Hematopoietic multipotent progenitor cell treated with erythropoietin and hydrocortisone succinate and interleukin-3 and kit ligand, for 4 days (in vitro differentiated cells): Measurements from ENCODE around the gene NAP1L1.

Experiments used
- DNase-seq: peaks from one replicate; pipeline ENCODE4 v3.0.0-alpha.2; 2015

Gene NAP1L1

GRCh38 chr12:76083246-76083903 lies 1.1 kb downstream of the NAP1L1 start:
- no peak for DNase-seq

GRCh38 chr12:76081909-76082308 lies 2.6 kb downstream of the NAP1L1 start:
- no peak for DNase-seq

DNA sequence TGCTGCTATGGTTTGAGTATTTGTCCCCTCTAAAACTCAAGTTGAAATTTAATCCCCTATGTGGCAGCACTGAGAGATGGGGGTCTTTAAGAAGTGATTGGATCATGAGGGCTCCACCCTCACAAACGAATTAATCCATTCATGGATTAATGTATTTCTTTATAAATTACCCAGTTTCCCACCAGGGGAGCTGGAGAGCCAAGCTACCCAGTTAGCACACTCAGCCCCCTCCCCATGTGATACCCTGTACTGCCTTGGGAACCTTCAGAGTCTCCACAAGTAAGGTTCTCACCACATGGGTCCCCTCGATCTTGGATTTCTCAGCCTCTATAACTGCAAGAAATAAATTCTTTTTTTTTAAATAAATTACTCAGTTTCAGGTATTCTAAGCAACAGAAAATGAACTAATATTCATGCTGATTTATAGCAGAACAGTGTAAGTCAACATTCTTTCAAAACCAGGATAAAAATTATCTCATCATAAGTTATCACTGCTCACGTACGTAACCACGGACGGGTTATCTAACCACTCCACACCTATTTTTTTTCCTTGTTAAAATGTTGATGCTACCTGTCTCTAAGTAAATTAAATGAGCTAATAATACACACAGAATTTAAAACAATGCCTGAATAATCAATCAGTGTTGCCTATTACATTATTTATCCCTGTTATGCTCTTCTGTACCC lies 3.6 kb downstream of the NAP1L1 start:
- DNase-seq: peak; percentile 53

DNA sequence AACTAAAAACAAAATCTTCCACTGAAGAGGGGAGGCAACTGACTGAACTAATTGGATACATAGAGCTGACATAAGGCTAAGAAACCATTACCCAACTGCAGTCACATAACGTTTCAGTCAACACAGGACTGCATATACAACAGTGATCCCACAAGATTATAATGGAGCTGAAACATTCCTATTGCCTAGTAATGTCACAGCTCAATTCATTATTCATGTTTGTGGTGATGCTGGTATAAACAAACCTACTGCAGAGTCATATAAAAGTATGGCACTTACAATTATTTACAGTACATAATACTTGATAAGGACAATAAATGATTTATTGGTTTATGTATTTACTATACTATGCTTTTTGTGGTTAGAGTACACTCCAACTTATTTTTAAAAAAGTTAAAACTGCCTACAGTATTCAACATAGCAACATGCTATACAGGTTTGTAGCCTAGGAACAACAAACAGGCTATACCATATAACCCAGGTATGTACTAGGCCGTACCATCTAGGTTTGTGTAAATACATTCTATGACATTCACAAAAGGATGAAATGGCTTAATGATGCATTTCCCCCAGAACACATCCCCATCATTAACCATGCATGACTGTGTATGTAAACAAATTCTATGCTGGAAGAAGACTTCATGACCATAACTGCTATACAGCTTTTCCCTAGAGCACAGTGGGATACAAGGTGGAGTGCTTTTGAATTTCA lies 4.3 kb downstream of the NAP1L1 start:
- DNase-seq: no peak

DNA sequence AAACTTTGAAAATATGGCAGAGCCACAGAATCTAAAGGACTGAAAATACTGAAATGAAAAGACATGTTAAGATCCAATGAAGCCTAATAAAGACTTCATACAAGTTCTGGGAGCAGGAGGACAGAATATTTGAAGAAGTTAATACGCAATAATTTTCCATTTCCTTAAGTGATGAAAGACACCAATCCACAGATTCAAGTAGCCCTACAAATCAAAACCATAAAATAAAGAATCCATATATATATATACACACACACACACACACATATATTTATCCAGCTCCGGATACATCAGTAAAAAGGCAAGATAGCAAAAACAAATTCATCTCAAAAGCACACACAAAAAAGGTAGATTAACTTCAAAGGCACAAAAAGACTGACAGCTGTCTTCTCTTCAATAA lies 5.7 kb downstream of the NAP1L1 start:
- no peak for DNase-seq

DNA sequence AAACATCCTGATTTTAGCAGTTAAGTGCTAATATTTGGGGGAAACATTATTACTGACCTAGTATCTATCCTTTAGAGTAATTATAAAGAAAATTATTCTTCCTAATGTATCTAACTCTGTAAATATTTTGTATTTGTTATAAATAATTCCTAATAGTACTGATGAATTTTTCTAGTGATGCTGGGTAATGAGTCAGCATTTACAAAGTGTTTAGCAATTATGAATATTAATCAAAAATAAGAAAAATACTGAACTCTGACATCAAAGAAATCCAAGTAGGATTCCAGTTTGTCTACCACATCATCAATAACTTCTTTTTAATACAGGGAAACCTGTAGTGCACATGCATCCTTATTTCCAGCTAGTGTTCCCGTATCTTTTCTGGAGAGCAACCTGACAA lies 9.0 kb downstream of the NAP1L1 start:
- no peak for DNase-seq

DNA sequence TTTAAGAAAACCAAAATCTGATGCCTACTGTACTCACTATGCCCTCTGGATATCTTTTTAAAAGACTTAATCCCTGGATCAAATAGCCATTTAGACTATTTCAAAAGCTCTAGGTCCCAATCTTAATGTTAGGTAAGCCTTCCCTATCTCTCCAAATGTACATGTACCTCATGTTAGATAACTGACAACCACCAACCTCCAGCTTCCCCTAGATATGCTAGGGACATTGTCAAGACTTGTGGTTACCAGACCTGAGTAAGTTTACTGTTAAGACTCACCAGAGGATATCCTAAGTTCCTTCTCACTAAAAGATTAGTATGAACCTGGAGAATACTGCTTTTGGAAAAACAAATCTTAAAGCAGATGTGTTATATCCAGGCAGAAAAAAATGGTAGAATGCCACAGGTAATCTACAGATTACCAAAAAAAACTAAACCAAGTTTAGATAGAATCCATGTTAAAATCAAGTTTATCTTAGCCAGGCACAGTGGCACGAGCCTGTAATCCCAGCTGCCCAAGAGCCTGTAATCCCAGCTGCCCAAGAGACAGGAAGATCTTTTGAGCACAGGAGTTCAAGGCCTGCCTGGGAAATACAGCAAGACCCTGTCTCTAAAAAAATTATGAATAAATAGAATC lies 9.7 kb downstream of the NAP1L1 start:
- DNase-seq: peak; percentile 79

DNA sequence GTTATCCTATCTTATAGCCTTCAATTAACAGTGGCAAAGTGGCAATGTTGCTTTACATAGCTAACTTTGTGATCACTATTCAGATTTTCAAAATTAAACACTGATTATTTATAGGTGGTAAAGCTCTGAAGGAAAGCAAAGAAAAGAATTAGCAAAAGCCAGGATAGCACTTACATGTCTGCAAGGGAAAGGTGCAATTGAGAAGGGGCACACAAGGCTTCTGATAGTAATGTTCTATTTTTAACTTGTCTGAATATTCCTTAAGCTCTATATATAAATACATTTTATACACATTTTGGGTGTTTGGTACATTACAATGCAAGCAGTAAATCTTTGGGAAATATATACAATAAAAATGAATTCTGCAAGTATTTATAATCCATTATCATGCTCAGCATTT lies 10.9 kb downstream of the NAP1L1 start:
- no peak for DNase-seq

DNA sequence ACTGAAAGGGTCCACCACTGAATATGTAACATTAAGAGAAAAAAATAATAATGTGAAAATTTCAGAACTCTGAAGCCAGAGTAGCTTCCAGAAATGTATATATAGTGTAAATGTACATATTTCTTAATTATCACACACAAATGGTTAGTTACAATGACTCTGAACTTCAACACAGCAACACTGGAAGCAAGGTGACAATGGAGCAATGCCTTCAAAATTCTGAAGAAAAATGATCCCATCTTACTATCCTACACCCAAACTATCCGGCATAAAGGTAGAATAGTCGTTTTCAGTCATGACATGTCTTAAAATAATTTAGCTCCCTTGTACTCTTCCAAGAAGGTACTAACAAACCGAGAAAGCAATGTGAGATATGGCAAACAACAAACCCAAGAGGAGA lies 11.9 kb downstream of the NAP1L1 start:
- DNase-seq: no peak

DNA sequence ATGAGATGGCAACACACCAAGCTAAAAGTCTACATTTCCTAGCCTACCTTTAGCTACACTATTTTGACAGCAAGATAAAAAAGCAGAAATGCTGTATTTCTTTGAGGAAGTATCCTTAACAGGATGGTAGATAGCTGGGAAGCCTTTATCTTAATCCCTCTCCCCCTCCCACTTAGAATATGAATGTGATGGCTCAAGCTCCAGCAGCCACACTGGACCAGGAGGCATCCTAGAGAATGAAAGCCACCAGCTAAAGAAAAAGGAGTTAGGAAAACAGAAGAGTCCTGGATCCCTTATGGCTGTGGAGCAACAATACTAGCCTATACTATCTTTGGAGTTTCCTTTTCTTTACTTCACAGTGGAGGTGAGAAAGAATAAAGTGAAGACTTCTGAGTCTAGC lies 15.1 kb downstream of the NAP1L1 start:
- peak; percentile 13 for DNase-seq

DNA sequence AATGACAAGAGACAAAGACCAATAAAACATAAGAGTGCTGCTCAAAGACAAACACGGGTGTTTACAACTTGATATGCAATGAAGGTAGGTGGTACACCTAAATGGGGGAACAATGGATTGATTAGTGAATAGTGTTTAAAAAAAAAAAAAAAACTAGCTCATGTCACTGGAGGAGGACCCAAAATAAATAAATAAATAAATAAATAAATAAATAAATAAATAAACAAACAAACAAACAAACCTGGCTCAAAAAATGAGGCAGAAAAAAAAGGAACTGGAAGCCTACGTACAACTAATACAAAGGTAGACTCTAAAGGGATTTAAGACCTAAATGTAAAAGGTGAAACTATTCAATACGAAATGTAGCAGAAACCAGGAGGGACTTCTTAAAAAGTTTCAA lies 18.6 kb downstream of the NAP1L1 start:
- DNase-seq: no peak

DNA sequence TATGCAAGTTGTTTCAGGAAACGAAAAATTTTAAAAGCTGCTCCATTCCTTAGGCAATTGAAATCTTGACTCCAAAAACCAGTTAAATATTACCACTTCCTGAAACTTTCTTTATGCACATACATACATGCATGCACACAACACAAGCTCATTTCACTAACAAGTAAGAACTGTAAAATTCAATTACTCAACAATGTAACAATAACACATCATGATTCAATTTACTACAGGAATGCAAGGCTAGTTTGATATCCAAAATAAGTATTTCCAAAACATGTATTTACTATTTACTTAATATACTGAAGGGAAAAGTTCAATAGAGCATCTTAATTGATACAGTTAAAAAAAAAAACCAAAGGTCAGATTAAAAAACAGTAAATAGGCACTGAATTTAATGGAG lies 19.6 kb downstream of the NAP1L1 start:
- DNase-seq: no peak

DNA sequence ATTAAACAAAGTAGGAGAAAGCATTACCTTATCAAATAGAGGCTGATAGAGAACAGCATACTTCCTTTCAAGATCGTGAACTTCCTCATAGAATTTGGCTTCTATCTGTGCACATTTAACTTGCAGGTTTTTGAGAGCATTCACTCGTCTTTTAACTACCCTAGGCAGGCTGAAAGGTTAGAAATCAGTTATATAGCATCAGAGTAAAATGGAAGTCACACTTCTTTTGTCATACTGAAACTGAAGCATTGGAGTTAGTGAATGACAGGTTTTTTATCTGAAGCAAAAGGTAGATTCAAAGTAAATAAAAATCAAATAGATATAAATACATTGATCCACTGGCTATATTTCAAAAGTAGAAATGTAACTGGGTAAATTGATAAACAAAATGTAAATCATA lies 24.4 kb downstream of the NAP1L1 start:
- DNase-seq: peak; percentile 13

GRCh38 chr12:76057326-76057725 lies 27.2 kb downstream of the NAP1L1 start:
- DNase-seq: no peak

- DNase-seq: no peak
Observed at GRCh38 chr12:76055393-76055792, 29.1 kb downstream of the NAP1L1 start.

DNA sequence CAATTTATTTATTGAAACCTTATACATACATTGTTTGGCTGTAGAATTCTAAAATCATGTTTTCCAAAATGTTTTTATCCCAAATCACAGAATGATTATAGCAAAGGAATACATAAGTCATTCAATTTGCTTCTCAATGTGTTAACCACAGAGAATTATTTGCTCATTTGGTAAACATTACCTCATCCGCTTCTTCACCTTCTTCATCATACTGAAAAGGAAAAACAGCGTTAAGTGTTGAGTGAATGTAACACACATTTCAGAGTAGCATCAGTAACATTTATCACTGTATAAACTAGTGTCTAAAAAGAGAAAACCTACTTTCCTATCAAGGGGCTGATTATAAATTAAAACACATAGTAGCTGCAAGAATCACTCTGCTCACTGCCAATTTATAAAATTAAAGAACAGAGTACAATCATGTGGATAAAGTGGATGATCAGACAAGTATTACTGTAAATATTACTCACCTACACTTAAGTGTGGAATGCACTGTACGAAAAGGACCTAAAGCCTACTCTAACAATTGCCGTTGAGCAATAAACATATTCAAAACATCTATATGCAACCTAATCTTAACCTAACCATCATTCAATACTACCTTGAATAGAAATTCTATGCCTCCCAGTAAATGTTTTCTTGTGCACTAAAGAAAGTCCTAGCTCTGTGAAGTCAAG lies 34.8 kb downstream of the NAP1L1 start:
- no peak for DNase-seq

- no peak for DNase-seq
Observed at GRCh38 chr12:76047742-76048141, 36.7 kb downstream of the NAP1L1 start.

- DNase-seq: no peak
Observed at GRCh38 chr12:76047060-76047459, 37.4 kb downstream of the NAP1L1 start.

DNA sequence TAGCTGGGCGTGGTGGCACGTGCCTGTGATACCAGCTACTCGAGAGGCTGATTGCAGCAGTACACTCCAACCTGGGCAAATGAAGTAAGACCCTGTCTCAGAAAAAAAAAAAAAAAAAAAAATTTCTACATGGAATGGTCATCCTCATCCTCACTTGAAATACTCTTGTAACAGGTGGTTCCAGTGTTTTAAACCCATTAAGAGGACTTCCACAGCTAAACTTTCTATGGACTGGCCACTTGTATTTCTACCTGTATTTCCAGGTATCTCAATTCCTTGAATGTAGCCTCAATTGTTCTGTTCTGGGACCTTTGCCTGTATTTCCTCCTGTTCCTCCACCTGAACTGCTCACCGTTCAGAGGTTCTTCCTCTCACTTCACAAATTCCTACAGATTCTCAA lies 41.1 kb downstream of the NAP1L1 start:
- DNase-seq: no peak

DNA sequence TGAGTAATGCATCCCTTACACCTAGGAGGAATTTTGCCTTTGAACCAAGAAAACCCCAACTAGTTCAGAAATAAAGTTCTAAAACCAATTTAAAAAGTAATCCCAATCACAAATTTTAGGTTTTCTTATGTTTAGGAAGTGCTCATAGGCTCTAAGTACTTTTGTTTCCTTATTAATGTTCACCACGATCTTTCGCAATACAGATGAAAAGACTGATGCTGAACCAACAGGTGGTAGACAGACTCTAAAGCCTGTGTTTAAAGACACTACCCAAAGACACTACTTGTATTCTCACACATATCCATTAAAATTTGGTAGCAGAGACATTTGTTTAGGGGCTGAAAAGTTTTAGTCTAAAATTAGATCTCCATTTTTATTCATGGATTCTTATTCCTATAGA lies 42.3 kb downstream of the NAP1L1 start:
- DNase-seq: peak; percentile 57

DNA sequence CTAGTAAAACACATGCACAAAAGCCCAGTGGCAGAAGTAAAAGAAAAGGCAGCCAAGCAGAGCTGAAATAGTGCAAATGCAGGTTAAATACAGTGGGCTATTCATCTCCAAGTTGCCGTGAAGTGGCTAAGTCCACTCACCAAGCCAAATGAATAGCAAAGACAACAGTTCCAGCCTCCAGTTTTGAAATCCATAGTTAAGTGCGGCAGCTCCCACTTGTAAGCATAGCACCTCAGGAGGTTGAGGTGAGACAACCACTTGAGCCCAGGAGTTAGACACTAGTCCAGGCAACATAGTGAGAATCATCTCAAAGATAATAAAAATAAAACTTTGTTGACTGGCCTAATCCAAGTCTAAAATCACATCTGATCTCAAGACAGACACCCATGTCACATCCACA lies 43.1 kb downstream of the NAP1L1 start:
- DNase-seq: no peak

GRCh38 chr12:76040461-76040860 lies 44.0 kb downstream of the NAP1L1 start:
- no peak for DNase-seq

DNA sequence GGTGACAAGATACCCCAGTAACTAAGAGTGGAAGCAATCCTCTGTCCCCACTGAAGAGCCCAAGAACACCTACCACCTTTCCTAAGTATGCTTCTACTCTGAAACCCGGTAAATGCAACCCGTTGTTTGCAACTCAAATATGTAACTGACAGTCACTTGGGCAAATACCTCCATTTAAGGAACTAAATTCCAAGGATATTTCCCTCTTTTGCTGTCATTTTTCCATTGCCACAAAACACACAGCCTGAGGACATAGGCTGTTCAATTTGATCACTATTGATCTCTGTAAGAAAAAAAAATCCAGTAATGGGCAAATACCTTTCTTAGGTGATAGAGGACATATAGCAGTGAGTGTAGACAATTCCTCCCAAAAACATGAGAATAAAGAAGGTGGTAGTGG lies 46.3 kb downstream of the NAP1L1 start:
- no peak for DNase-seq
